Chondrocyte (in vitro differentiated cells): ENCODE results near the gene WT1. TPM values are rescaled to one million over a fixed set of nuclear protein-coding genes. Genes with fewer than 3 reads are reported as not detected.

Source experiments
- DNase-seq: peaks from one replicate; pipeline ENCODE4 v3.0.0; 2021; ENCODE audit warnings: mixed read lengths, low spot score
- H3K27ac Mint-ChIP-seq: one replicate; pipeline ENCODE4 v1.8.0; 2021; ENCODE audit warnings: mild to moderate bottlenecking, moderate library complexity, mixed read lengths; ENCODE audit not compliant: unreplicated experiment
- H3K27me3 Mint-ChIP-seq: 2 replicates; pipeline ENCODE4 v1.8.0; 2021; ENCODE audit warnings: low read depth, mixed read lengths
- H3K36me3 Mint-ChIP-seq: 2 replicates; pipeline ENCODE4 v1.8.0; 2021; ENCODE audit warnings: low read depth, mixed read lengths
- H3K4me1 Mint-ChIP-seq: 2 replicates; pipeline ENCODE4 v1.8.0; 2021; ENCODE audit warnings: low read depth, mild to moderate bottlenecking, mixed read lengths
- H3K4me3 Mint-ChIP-seq: one replicate; pipeline ENCODE4 v1.8.0; 2021; ENCODE audit warnings: mild to moderate bottlenecking, moderate library complexity, mixed read lengths; ENCODE audit not compliant: unreplicated experiment
- H3K9me3 Mint-ChIP-seq: 2 replicates; pipeline ENCODE4 v1.8.0; 2021; ENCODE audit warnings: low read depth, mixed read lengths
- total RNA-seq: library from RNA; stranded (reverse); gene quantifications from 3 replicates; pipeline ENCODE4 v1.2.1, GENCODE V29; 2021
- TF ChIP-seq, protein P1 (sequence below): fragments of 200-600 bp; sonication (generic); IDR thresholded peaks from 2 replicates; pipeline ENCODE4 v1.5.0; 2021; ENCODE audit warnings: antibody characterized with exemption, mild to moderate bottlenecking, moderate library complexity

Gene WT1
- total RNA-seq, 1 donor from 2014 or later: not detected

DNA sequence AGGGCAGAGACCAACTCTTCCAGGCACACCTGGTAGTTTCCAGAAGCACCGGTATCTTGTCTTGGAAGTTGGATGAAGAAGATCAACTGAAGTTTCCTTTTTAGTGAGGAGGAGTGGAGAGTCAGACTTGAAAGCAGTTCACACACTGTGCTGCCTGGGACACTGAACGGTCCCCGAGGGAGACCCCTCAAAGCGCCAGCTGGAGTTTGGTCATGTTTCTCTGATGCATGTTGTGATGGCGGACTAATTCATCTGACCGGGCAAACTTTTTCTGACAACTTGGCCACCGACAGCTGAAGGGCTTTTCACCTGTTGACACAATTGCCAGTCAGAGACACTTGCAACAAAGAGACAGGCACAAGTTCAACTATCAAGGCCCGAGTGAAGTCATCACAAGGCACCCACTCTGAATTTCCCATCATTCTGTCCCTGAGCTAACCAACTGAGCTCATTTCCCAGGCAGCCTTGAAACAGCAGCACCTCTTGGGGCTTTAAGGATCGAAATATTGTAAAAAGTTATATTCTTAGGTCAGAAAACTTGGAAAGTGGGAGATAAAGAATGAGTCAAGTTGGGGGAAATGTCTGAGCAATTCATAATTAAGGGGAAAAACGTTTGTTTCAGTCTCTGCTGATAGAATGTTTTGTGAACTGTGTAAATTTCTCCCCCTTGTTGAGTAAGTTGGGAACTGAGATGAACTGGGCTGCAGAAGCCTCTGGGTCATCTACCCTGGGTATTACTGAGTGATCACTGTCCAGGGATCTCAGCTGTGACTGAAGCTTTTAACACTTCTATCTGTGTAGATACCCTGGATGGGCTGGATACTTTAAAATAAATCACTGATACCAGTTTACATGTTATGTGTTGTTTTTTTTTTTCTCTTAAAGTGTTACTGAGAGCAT is 46.2 kb downstream of the WT1 start:
- TF ChIP-seq, protein P1, sequence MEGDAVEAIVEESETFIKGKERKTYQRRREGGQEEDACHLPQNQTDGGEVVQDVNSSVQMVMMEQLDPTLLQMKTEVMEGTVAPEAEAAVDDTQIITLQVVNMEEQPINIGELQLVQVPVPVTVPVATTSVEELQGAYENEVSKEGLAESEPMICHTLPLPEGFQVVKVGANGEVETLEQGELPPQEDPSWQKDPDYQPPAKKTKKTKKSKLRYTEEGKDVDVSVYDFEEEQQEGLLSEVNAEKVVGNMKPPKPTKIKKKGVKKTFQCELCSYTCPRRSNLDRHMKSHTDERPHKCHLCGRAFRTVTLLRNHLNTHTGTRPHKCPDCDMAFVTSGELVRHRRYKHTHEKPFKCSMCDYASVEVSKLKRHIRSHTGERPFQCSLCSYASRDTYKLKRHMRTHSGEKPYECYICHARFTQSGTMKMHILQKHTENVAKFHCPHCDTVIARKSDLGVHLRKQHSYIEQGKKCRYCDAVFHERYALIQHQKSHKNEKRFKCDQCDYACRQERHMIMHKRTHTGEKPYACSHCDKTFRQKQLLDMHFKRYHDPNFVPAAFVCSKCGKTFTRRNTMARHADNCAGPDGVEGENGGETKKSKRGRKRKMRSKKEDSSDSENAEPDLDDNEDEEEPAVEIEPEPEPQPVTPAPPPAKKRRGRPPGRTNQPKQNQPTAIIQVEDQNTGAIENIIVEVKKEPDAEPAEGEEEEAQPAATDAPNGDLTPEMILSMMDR: no peak
- no peak for DNase-seq
- H3K27ac Mint-ChIP-seq: no peak overlapping the region
- no peaks in the 10 kb centered on the region for H3K4me1 Mint-ChIP-seq
- no peaks in the 10 kb centered on the region for H3K36me3 Mint-ChIP-seq
- H3K9me3 Mint-ChIP-seq: no peaks in the 10 kb centered on the region
- H3K4me3 Mint-ChIP-seq: no peak overlapping the region
- H3K27me3 Mint-ChIP-seq: peaks cover 18% of the 10 kb centered on the region

DNA sequence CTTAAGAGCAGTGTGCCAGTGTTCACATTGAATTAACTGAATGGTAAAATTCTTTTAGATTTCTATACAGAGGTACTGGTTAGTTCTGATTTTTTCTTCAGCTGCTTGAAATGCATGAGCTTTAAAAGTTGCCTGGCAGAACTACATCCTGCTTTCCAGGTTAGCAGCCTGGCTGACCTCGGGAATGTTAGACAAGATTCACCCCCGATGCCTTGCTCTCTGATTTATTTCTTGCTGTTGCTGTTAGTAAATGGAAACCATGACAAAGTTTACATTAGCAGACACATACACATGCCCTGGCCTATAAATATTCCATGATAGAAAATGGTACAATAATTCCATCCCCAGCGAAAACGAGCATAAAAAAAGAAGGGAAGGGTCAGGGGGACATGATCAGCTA is 47.0 kb downstream of the WT1 start:
- H3K4me3 Mint-ChIP-seq: no peak overlapping the region
- TF ChIP-seq, protein P1: no peak
- H3K27me3 Mint-ChIP-seq: peaks cover 19% of the 10 kb centered on the region
- no peaks in the 10 kb centered on the region for H3K9me3 Mint-ChIP-seq
- H3K4me1 Mint-ChIP-seq: no peaks in the 10 kb centered on the region
- no peaks in the 10 kb centered on the region for H3K36me3 Mint-ChIP-seq
- DNase-seq: no peak
- no peak overlapping the region for H3K27ac Mint-ChIP-seq

DNA sequence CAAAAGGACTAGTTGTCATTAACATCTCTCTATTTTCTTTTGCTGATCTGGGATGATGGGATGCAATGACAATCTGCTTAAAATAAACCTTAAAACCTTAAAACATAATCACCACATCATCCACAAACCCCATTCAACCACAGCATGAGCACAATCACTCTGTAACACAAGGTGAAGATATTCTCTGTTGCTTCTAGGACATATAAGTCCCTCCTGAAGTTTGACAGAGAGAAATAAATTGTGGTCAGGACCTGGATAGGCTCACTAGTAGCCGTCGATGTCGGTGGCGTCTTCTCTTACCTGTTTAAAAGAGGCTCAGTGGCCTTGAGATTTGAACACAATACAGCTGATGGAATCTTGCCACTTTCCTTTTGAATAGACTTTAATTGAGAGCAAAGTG is 47.9 kb downstream of the WT1 start:
- DNase-seq: no peak
- H3K36me3 Mint-ChIP-seq: no peaks in the 10 kb centered on the region
- no peaks in the 10 kb centered on the region for H3K4me1 Mint-ChIP-seq
- H3K4me3 Mint-ChIP-seq: no peak overlapping the region
- H3K27ac Mint-ChIP-seq: no peak overlapping the region
- peaks cover 23% of the 10 kb centered on the region for H3K27me3 Mint-ChIP-seq
- no peaks in the 10 kb centered on the region for H3K9me3 Mint-ChIP-seq
- TF ChIP-seq, protein P1: no peak

DNA sequence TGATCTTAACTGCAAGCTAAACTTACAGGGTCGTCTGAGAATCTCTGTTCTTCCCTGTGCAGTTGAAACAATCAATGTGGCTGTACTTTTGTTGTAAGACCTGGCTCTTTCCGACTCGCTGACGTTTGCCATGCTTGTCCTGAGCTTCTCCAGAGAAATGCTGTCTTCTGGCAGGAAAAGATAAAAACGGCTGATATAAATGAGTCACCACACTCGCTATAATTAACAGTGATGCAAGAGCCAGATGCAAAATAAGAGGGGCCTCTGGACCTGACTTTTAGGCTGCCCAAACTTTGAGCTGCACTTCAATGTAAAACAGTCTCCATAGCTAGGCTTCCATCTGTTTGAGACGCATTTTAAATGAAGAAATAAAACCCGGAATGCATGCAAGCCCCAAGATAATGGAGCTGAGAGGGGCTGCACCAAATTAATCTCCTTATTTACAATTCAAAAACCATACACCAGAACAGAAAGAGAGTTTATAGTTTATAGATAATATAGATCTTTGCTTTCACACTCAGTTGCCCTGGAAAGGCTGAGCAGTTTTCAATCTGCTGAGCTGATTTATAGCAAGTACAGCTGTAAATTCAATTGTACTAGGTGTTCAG is 48.5 kb downstream of the WT1 start:
- Mint-ChIP-seq H3K9me3 (no peaks in the 10 kb centered on the region), H3K4me1 (no peaks in the 10 kb centered on the region), H3K36me3 (no peaks in the 10 kb centered on the region), H3K27ac (no peak overlapping the region), H3K4me3 (no peak overlapping the region), H3K27me3 (peaks cover 23% of the 10 kb centered on the region)
- no peak for DNase-seq
- TF ChIP-seq, protein P1: no peak

DNA sequence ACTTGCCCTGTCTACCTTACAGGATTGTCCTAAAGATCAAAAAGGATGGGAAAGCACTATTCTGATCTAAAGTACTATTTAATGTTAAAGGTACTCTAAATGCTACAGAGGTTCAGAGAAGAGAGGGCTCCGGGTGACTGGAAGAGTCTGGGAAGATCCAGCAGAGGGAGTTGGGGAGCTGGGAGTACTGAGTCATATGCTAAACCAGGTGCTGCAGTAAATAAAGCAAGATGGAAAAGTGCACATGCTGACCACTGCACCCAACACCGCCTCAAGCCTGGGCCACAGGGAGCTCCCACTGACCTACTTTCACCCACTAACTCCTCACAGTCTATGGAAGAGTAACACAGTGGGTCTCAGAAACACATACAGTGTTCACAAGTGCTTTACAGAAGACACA is 49.3 kb downstream of the WT1 start:
- Mint-ChIP-seq H3K9me3 (no peaks in the 10 kb centered on the region), H3K27ac (no peak overlapping the region), H3K4me3 (no peak overlapping the region), H3K27me3 (peaks cover 23% of the 10 kb centered on the region), H3K4me1 (no peaks in the 10 kb centered on the region), H3K36me3 (no peaks in the 10 kb centered on the region)
- TF ChIP-seq, protein P1: peak; percentile 42
- DNase-seq: no peak
